A549 (cell line): ENCODE results near the gene SLC9A2. TPM values are rescaled to one million over a fixed set of nuclear protein-coding genes. Genes with fewer than 3 reads are reported as not detected.

ENCODE experiments used
- ATAC-seq, 2 experiments: fragments of 200-7000 bp in 1 of 2; fragments of >200 bp in 1 of 2; cut with Nextera tagmentation in 1 of 2; cut with Tn5 transposase in 1 of 2; 3 replicates each; pipeline versions ENCODE4 v1.8.0 to v1.9.1; 2018 to 2020; ENCODE audit warnings: mild to moderate bottlenecking in 1 of 2, moderate library complexity in 1 of 2
- CTCF ChIA-PET: fragments of 300-600 bp; sonication (Branson Sonifier 250); formaldehyde crosslinking; extraction: SDS; loops from one replicate; lab custom pipeline; 2021; ENCODE audit warnings: antibody characterized with exemption, inconsistent platforms; lab: Yijun Ruan, JAX
- POLR2A ChIA-PET: fragments of 350-600 bp; formaldehyde crosslinking; extraction: SDS; loops from one replicate; lab custom pipeline; 2021; ENCODE audit warnings: antibody characterized with exemption, inconsistent platforms; lab: Yijun Ruan, JAX
- DNase-seq, 2 experiments: peaks; one replicate each; pipeline versions ENCODE4 v3.0.0 to v3.0.0-alpha.2; 2011 to 2016; ENCODE audit warnings: low read depth in 1 of 2, low spot score in 1 of 2
- FAIRE-seq: peaks from 2 replicates; lab custom pipeline; 2011; peaks lifted over from hg19 to GRCh38; lab: Jason Lieb, UNC
- H3K27ac ChIP-seq, 2 experiments: fragments of >200 bp; sonication (Bioruptor Twin); formaldehyde crosslinking; 3 replicates each; pipeline ENCODE4 v1.5.1; 2016 to 2017
- H3K4me1 ChIP-seq: fragments of >200 bp; sonication (Bioruptor Twin); formaldehyde crosslinking; 3 replicates; pipeline ENCODE4 v1.6.1; 2016
- H3K4me2 ChIP-seq: fragments of >200 bp; sonication (Bioruptor Twin); formaldehyde crosslinking; 3 replicates; pipeline ENCODE4 v1.6.1; 2016
- H3K4me3 ChIP-seq: fragments of >200 bp; sonication (Bioruptor Twin); formaldehyde crosslinking; 3 replicates; pipeline ENCODE4 v1.5.1; 2016
- H3K9me3 ChIP-seq: fragments of >200 bp; sonication (Bioruptor Twin); formaldehyde crosslinking; 3 replicates; pipeline ENCODE4 v1.6.1; 2016
- BCL3 ChIP-seq: fragments of >200 bp; sonication (Bioruptor Twin); formaldehyde crosslinking; IDR thresholded peaks from 3 replicates; pipeline ENCODE4 v1.6.1; 2016
- CBX2 ChIP-seq: fragments of 200-600 bp; sonication (generic); IDR thresholded peaks from 2 replicates; pipeline ENCODE4 v1.6.1; 2016; ENCODE audit warnings: low read depth, mild to moderate bottlenecking, borderline replicate concordance
- CBX8 ChIP-seq: fragments of 200-600 bp; sonication (generic); IDR thresholded peaks from 2 replicates; pipeline ENCODE4 v1.6.1; 2016
- CEBPB ChIP-seq, 2 experiments: fragments of >200 bp in 1 of 2; sonication (Bioruptor Twin) in 1 of 2; formaldehyde crosslinking in 1 of 2; IDR thresholded peaks; 2 replicates each; pipeline ENCODE4 v1.6.1; 2012 to 2016
- EP300 ChIP-seq, 2 experiments: fragments of >200 bp; sonication (Bioruptor Twin); formaldehyde crosslinking; IDR thresholded peaks; 2 replicates in 1 of 2; 3 replicates in 1 of 2; pipeline ENCODE4 v1.6.1; 2016 to 2017
- ESRRA ChIP-seq: fragments of 150-350 bp; IDR thresholded peaks from 2 replicates; pipeline ENCODE4 v1.6.1; 2014; ENCODE audit warnings: mild to moderate bottlenecking, low read length, borderline replicate concordance
- FOSB ChIP-seq: fragments of 250-450 bp; sonication (Bioruptor Pico); IDR thresholded peaks from 2 replicates; pipeline ENCODE4 v1.5.0; 2020; ENCODE audit warnings: mild to moderate bottlenecking, moderate library complexity
- FOSL2 ChIP-seq, 2 experiments: fragments of 450-650 bp in 1 of 2; fragments of >200 bp in 1 of 2; sonication (Bioruptor Twin) in 1 of 2; formaldehyde crosslinking; IDR thresholded peaks; 2 replicates each; pipeline versions ENCODE4 v1.5.0 to v1.6.1; 2016 to 2020; ENCODE audit warnings: mild to moderate bottlenecking in 1 of 2, moderate library complexity in 1 of 2
- HES2 ChIP-seq: fragments of >200 bp; sonication (Bioruptor Twin); formaldehyde crosslinking; IDR thresholded peaks from 2 replicates; pipeline ENCODE4 v1.6.1; 2016
- HEYL ChIP-seq: fragments of 250-450 bp; sonication (Bioruptor Pico); IDR thresholded peaks from 2 replicates; pipeline ENCODE4 v1.8.0; 2021; ENCODE audit warnings: mild to moderate bottlenecking, moderate library complexity
- HMGXB4 ChIP-seq: fragments of 250-450 bp; sonication (Bioruptor Pico); IDR thresholded peaks from 2 replicates; pipeline ENCODE4 v1.5.0; 2021; ENCODE audit warnings: mild to moderate bottlenecking, moderate library complexity, borderline replicate concordance
- HOXB5 ChIP-seq: fragments of 250-450 bp; sonication (Bioruptor Pico); IDR thresholded peaks from 2 replicates; pipeline ENCODE4 v1.5.0; 2020; ENCODE audit warnings: mild to moderate bottlenecking, moderate library complexity
- KDM1A ChIP-seq: fragments of 200-600 bp; sonication (generic); IDR thresholded peaks from 2 replicates; pipeline ENCODE4 v1.6.1; 2016; ENCODE audit warnings: low read depth, mild to moderate bottlenecking
- NFE2L2 ChIP-seq: fragments of 150-350 bp; conservative IDR thresholded peaks from 2 replicates; pipeline ENCODE4 v1.6.1; 2014; ENCODE audit warnings: low read length
- NR3C1 ChIP-seq: fragments of >200 bp; sonication (Bioruptor Twin); formaldehyde crosslinking; IDR thresholded peaks from 3 replicates; pipeline ENCODE4 v1.6.1; 2017
- ZC3H11A ChIP-seq: fragments of 450-650 bp; IDR thresholded peaks from 2 replicates; pipeline ENCODE4 v1.6.1; 2014; ENCODE audit warnings: antibody characterized with exemption, mild to moderate bottlenecking
- ZFP36 ChIP-seq: fragments of 450-650 bp; IDR thresholded peaks from 2 replicates; pipeline ENCODE4 v1.6.1; 2014; ENCODE audit warnings: borderline replicate concordance; ENCODE audit not compliant: partially characterized antibody
- ZNF302 ChIP-seq: fragments of 250-450 bp; sonication (Bioruptor Pico); IDR thresholded peaks from 2 replicates; pipeline ENCODE4 v1.9.0; 2021; ENCODE audit warnings: inconsistent platforms, mild to moderate bottlenecking, moderate library complexity
- ZSCAN20 ChIP-seq: fragments of 250-450 bp; sonication (Bioruptor Pico); IDR thresholded peaks from 2 replicates; pipeline ENCODE4 v1.8.0; 2022; ENCODE audit warnings: mild to moderate bottlenecking, moderate library complexity
- WGBS: methylation state at CpG from one replicate; pipeline ENCODE4 v1.1.6; 2017; ENCODE audit errors: missing lambda C conversion rate; 5-methylcytosine and 5-hydroxymethylcytosine counted together
- polyA plus RNA-seq, 4 experiments: library from polyadenylated mRNA; depleted of rRNA in 3 of 4; stranded (reverse); fragments of >200 nt; fragmentation: RNase III in 1 of 4; extraction: RNeasy Plus Mini Kit Qiagen cat#74134 plus additional on column Dnase treatment in 1 of 4; gene quantifications; 2 replicates in 3 of 4; 3 replicates in 1 of 4; pipeline ENCODE4 v1.2.3, GENCODE V29; 2011 to 2017
- TF ChIP-seq, protein P1 (sequence below): IDR thresholded peaks from 2 replicates; pipeline ENCODE4 v1.6.1; 2012; ENCODE audit warnings: low read depth, borderline replicate concordance
- TF ChIP-seq, protein P2 (sequence below): IDR thresholded peaks from 2 replicates; pipeline ENCODE4 v1.6.1; 2012

SLC9A2 gene
- polyA plus RNA-seq, 2 of the 4 experiments (the other 2 are of a cell fraction) = 3.0 to 4.1 TPM

- Histone ChIP-seq H3K4me3 (no peak overlapping the region), H3K27ac (no peak overlapping the region), H3K4me2 (no peak overlapping the region), H3K9me3 (no peaks in the 10 kb centered on the region), H3K4me1 (no peaks in the 10 kb centered on the region)
- CTCF ChIA-PET = interaction anchor here (0.6 to 1.2 kb wide), 3 partner anchors 28 to 130 kb away, joined by 3 to 4 read pairs (median 3); partner anchors contain the start of gene SLC9A4
- WGBS = 74% methylated on average over 8 of the region's 8 CpGs
- TF ChIP-seq EP300 (IDR thresholded peaks at IDR 0.05) (no peak), FOSL2 (IDR thresholded peaks at IDR 0.05) (no peak), FOSL2 (CRISPR knock-in tag; IDR thresholded peaks at IDR 0.05) (no peak), ZNF302 (CRISPR knock-in tag) (no peak)
- DNase-seq = no peak
- no peak for FAIRE-seq
- no peak for ATAC-seq
- POLR2A ChIA-PET = no interaction called here
Observed at GRCh38 chr2:102588213-102588939, 31.0 kb upstream of the SLC9A2 start.

- CTCF ChIA-PET = no interaction called here
Observed at GRCh38 chr2:102589444-102589843, 29.9 kb upstream of the SLC9A2 start.

More at GRCh38 chr2:102589444-102589843, 29.9 kb upstream of the SLC9A2 start:
- WGBS = 37% methylated on average over 4 of the region's 4 CpGs
- Histone ChIP-seq H3K4me1 (no peaks in the 10 kb centered on the region), H3K4me3 (no peak overlapping the region), H3K4me2 (no peak overlapping the region), H3K27ac (no peak overlapping the region), H3K9me3 (no peaks in the 10 kb centered on the region)
- FAIRE-seq (no peak), DNase-seq (no peak), ATAC-seq (no peak)
- POLR2A ChIA-PET = no interaction called here
- TF ChIP-seq HMGXB4 (no peak), CBX8 (no peak), KDM1A (no peak), FOSB (CRISPR knock-in tag) (no peak), HOXB5 (CRISPR knock-in tag) (no peak), NFE2L2 (no peak), ZFP36 (no peak), BCL3 (no peak), ESRRA (no peak), NR3C1 (no peak), ZC3H11A (no peak), EP300 (IDR thresholded peaks at IDR 0.05) (no peak), CEBPB (IDR thresholded peaks at IDR 0.05) (no peak), CBX2 (no peak), HEYL (CRISPR knock-in tag) (no peak), ZSCAN20 (no peak), FOSL2 (IDR thresholded peaks at IDR 0.05) (no peak), FOSL2 (CRISPR knock-in tag; IDR thresholded peaks at IDR 0.05) (no peak), HES2 (no peak)
- TF ChIP-seq, protein P1, sequence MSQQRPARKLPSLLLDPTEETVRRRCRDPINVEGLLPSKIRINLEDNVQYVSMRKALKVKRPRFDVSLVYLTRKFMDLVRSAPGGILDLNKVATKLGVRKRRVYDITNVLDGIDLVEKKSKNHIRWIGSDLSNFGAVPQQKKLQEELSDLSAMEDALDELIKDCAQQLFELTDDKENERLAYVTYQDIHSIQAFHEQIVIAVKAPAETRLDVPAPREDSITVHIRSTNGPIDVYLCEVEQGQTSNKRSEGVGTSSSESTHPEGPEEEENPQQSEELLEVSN = no peak
- TF ChIP-seq, protein P2, sequence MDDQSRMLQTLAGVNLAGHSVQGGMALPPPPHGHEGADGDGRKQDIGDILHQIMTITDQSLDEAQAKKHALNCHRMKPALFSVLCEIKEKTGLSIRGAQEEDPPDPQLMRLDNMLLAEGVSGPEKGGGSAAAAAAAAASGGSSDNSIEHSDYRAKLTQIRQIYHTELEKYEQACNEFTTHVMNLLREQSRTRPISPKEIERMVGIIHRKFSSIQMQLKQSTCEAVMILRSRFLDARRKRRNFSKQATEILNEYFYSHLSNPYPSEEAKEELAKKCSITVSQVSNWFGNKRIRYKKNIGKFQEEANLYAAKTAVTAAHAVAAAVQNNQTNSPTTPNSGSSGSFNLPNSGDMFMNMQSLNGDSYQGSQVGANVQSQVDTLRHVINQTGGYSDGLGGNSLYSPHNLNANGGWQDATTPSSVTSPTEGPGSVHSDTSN = no peak
- TF ChIP-seq, all 56 proteins: peak for 0
